Smooth muscle cell (in vitro differentiated cells): ENCODE results near the gene NKG7. TPM values are rescaled to one million over a fixed set of nuclear protein-coding genes. Genes with fewer than 3 reads are reported as not detected.

Experiments used
- DNase-seq: peaks from one replicate; lab custom pipeline; 2025; ENCODE audit not compliant: unreplicated experiment; lab: John Stamatoyannopoulos, UW
- H2AFZ ChIP-seq: fragments of 200-600 bp; sonication (generic); 2 replicates; pipeline ENCODE4 v1.6.0; 2016; ENCODE audit warnings: antibody characterized with exemption, low read depth, mild to moderate bottlenecking
- H3F3A ChIP-seq: fragments of 200-600 bp; sonication (generic); 2 replicates; pipeline ENCODE4 v1.6.0; 2017; ENCODE audit warnings: antibody characterized with exemption, low read depth
- H3K27ac ChIP-seq: fragments of 200-600 bp; sonication (generic); 2 replicates; pipeline ENCODE4 v1.5.1; 2016; ENCODE audit warnings: low read depth, mild to moderate bottlenecking
- H3K27me3 ChIP-seq: fragments of 200-600 bp; sonication (generic); 2 replicates; pipeline ENCODE4 v1.6.1; 2016; ENCODE audit warnings: low read depth, mild to moderate bottlenecking
- H3K36me3 ChIP-seq: fragments of 200-600 bp; sonication (generic); 2 replicates; pipeline ENCODE4 v1.5.1; 2016; ENCODE audit warnings: low read depth
- H3K4me1 ChIP-seq: fragments of 200-600 bp; sonication (generic); 2 replicates; pipeline ENCODE4 v1.5.1; 2016; ENCODE audit warnings: low read depth
- H3K4me2 ChIP-seq: fragments of 200-600 bp; sonication (generic); 2 replicates; pipeline ENCODE4 v1.6.0; 2016; ENCODE audit warnings: mild to moderate bottlenecking
- H3K4me3 ChIP-seq: fragments of 200-600 bp; sonication (generic); 2 replicates; pipeline ENCODE4 v1.5.1; 2016; ENCODE audit warnings: mild to moderate bottlenecking
- H3K79me2 ChIP-seq: fragments of 200-600 bp; sonication (generic); 2 replicates; pipeline ENCODE4 v1.6.0; 2016; ENCODE audit warnings: low read depth, mild to moderate bottlenecking
- H3K9ac ChIP-seq: fragments of 200-600 bp; sonication (generic); 2 replicates; pipeline ENCODE4 v1.6.0; 2016; ENCODE audit warnings: low read depth
- H3K9me3 ChIP-seq: fragments of 200-600 bp; sonication (generic); replicated peaks from 2 replicates; pipeline ENCODE4 v1.5.1; 2016; ENCODE audit warnings: low read depth
- H4K20me1 ChIP-seq: fragments of 200-600 bp; sonication (generic); 2 replicates; pipeline ENCODE4 v1.6.0; 2016; ENCODE audit warnings: low read depth
- CTCF ChIP-seq: fragments of 200-600 bp; sonication (generic); IDR thresholded peaks from 2 replicates; pipeline ENCODE4 v1.5.1; 2017; ENCODE audit warnings: borderline replicate concordance, mild to moderate bottlenecking, antibody characterized with exemption; ENCODE audit not compliant: insufficient read depth, poor library complexity, severe bottlenecking
- WGBS: methylation state at CpG from one replicate; pipeline ENCODE4 v1.1.7; 2016; ENCODE audit warnings: low lambda C conversion rate; 5-methylcytosine and 5-hydroxymethylcytosine counted together
- polyA plus RNA-seq: library from polyadenylated mRNA; unstranded; fragments of >200 nt; fragmentation: Nextera tagmentation; extraction: Ambion mirVana; gene quantifications from 2 replicates; pipeline ENCODE4 v1.2.1, GENCODE V29; 2016
- total RNA-seq: library from RNA; depleted of rRNA; stranded (reverse); fragments of >200 nt; gene quantifications from 2 replicates; pipeline ENCODE4 v1.2.3, GENCODE V29; 2014

NKG7 gene
- total and polyA plus RNA-seq, 2 experiments from 2014 or later = not detected

DNA sequence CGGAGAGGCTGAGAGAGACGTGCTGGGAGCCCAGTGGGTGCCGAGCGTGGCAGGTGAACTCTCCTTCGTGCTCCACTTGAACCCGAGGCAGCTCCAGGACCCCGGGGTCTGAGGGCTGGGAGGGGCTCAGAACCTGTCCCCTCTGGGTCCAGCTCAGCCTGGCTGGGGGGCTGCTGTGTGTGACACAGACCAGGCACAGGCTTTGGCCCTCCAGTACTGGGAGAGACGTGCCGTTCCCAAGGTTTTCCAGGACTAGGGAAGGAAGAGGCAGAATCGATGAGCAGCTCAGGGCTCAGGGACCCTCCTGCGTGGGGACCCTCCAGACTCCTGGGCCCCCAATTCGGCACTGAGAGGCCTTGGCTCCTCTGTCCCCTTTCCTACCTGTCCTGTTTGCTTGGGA is 42.7 kb upstream of the NKG7 start:
- H3K4me3 ChIP-seq = no peak overlapping the region
- no peak overlapping the region for H3K4me2 ChIP-seq
- no peak overlapping the region for H2AFZ ChIP-seq
- H3K9ac ChIP-seq = no peak overlapping the region
- no peaks in the 10 kb centered on the region for H3K9me3 ChIP-seq
- no peak for DNase-seq
- H3K36me3 ChIP-seq = no peaks in the 10 kb centered on the region
- WGBS = 89% methylated on average over 12 of the region's 12 CpGs
- no peak for TF ChIP-seq CTCF
- H3K4me1 ChIP-seq = no peaks in the 10 kb centered on the region
- no peaks in the 10 kb centered on the region for H4K20me1 ChIP-seq
- no peak overlapping the region for H3K27ac ChIP-seq
- H3F3A ChIP-seq = no peaks in the 10 kb centered on the region
- H3K27me3 ChIP-seq = no peaks in the 10 kb centered on the region
- no peaks in the 10 kb centered on the region for H3K79me2 ChIP-seq

DNA sequence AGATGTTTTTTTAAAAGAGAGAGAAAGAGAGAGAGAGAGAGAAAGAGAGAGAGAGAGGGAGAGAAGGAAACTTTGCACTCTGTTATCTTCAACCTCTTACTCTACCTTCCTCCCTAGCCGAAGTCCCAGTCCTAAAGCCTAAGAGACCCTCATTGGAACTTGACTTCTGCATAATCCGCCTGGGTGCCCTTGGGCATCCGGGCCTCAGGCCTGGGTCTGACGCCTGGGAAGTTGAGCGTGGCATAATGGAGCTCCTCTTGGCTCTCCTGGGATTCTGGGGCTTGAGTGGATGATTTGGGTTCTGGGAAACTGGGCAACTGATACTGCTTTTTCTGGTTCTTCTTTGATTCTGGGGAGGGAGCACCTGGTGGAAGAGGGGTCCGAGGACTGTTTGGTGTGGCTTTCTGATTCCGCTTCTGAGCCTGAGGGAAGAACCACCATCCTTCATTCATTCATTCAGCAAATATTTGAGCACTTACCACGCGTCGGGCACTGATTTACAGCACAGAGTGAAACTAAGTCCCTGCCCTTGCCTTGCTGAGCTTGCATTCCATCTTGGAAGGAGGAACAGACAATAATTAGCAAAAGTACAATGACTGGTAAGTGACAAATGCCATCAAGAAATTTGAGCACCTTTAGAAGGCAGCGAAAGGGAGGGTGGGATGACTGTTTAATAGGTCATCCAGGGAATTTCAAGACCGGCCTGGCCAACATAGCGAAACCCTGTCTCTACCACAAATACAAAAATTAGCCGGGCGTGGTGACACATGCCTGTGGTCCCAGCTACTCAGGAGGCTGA is 38.7 kb upstream of the NKG7 start:
- no peaks in the 10 kb centered on the region for H3K36me3 ChIP-seq

GRCh38 chr19:51407511-51408131 is 35.2 kb upstream of the NKG7 start:
- Histone ChIP-seq H3K4me1 (no peaks in the 10 kb centered on the region), H2AFZ (no peak overlapping the region), H3K36me3 (no peaks in the 10 kb centered on the region), H3K4me2 (no peak overlapping the region), H3K27ac (no peak overlapping the region), H3K79me2 (no peaks in the 10 kb centered on the region), H3K27me3 (no peaks in the 10 kb centered on the region), H3K4me3 (no peak overlapping the region), H3K9ac (no peak overlapping the region), H3F3A (no peaks in the 10 kb centered on the region), H3K9me3 (no peaks in the 10 kb centered on the region), H4K20me1 (no peaks in the 10 kb centered on the region)
- TF ChIP-seq CTCF = peak; percentile 19
- no peak for DNase-seq
- WGBS = 58% methylated on average over 6 of the region's 6 CpGs

More for the DNA sequence above, 38.7 kb upstream of the NKG7 start:
- Histone ChIP-seq H3K27me3 (no peaks in the 10 kb centered on the region), H3K4me2 (no peak overlapping the region), H3K79me2 (no peaks in the 10 kb centered on the region), H3K4me3 (no peak overlapping the region), H4K20me1 (no peaks in the 10 kb centered on the region), H3K27ac (no peak overlapping the region), H3F3A (no peaks in the 10 kb centered on the region), H2AFZ (no peak overlapping the region), H3K9me3 (no peaks in the 10 kb centered on the region), H3K4me1 (no peaks in the 10 kb centered on the region), H3K9ac (no peak overlapping the region)
- DNase-seq = no peak
- WGBS = 94% methylated on average over 15 of the region's 15 CpGs
- no peak for TF ChIP-seq CTCF
